HG03108 (cell line): ENCODE data around the gene SLC2A4.
"Not testable (repeated sequence)": the region's sequence is repeated elsewhere in the genome, so short reads cannot be mapped to it uniquely, and the experiment has no call there.

Experiments used
- ATAC-seq: cut with Tn5 transposase; IDR thresholded peaks from one replicate; pipeline ENCODE4 v1.9.1; 2021; ENCODE audit warnings: moderate library complexity; ENCODE audit not compliant: unreplicated experiment

Gene SLC2A4

GRCh38 chr17:7322520-7323194, 41.1 kb downstream of the SLC2A4 start:
- no peak for ATAC-seq

GRCh38 chr17:7323731-7324437, 42.4 kb downstream of the SLC2A4 start:
- ATAC-seq, result no peak

- no peak for ATAC-seq
Observed at GRCh38 chr17:7324438-7324779, 42.9 kb downstream of the SLC2A4 start.

- no peak for ATAC-seq
Observed at GRCh38 chr17:7325031-7325528, 43.6 kb downstream of the SLC2A4 start.

GRCh38 chr17:7326186-7326585, 44.7 kb downstream of the SLC2A4 start:
- no peak for ATAC-seq

- ATAC-seq, result no peak
Observed at GRCh38 chr17:7327056-7327455, 45.5 kb downstream of the SLC2A4 start.

GRCh38 chr17:7327501-7327900, 46.0 kb downstream of the SLC2A4 start:
- no peak for ATAC-seq

- ATAC-seq, result no peak
Observed at GRCh38 chr17:7328009-7328408, 46.5 kb downstream of the SLC2A4 start.

GRCh38 chr17:7328840-7329373, 47.4 kb downstream of the SLC2A4 start, which contains the start of gene NEURL4:
TSS of gene NEURL4 (minus strand) at chr17:7329335. CDS start at chr17:7329312, 23 bp downstream.
- peak; percentile 1 for ATAC-seq

GRCh38 chr17:7329374-7329996, 48.0 kb downstream of the SLC2A4 start:
- peak; percentile 55 for ATAC-seq

- peak; percentile 36 for ATAC-seq
Observed at GRCh38 chr17:7329997-7330637, 48.6 kb downstream of the SLC2A4 start.

- ATAC-seq, result no peak
Observed at GRCh38 chr17:7330638-7331015, 49.1 kb downstream of the SLC2A4 start.

GRCh38 chr17:7332111-7332510, 50.6 kb downstream of the SLC2A4 start:
- ATAC-seq, result no peak

- not testable (repeated sequence) for ATAC-seq
Observed at GRCh38 chr17:7332600-7333069, 51.1 kb downstream of the SLC2A4 start.

GRCh38 chr17:7334938-7335538, 53.5 kb downstream of the SLC2A4 start:
- ATAC-seq, result no peak

GRCh38 chr17:7335765-7336164, 54.2 kb downstream of the SLC2A4 start:
- not testable (repeated sequence) for ATAC-seq

- peak; percentile 62 for ATAC-seq
Observed at GRCh38 chr17:7336240-7337175, 55.0 kb downstream of the SLC2A4 start, which contains the start of gene ACAP1. TSS of gene ACAP1 (plus strand) at chr17:7336529. CDS start at chr17:7336735, 206 bp downstream.

- ATAC-seq, result not testable (repeated sequence)
Observed at GRCh38 chr17:7337600-7337999, 56.1 kb downstream of the SLC2A4 start.
